ENCODE results near the gene PICALM. TPM values are rescaled to one million over a fixed set of nuclear protein-coding genes. Genes with fewer than 3 reads are reported as not detected.

The PICALM gene, protein sequence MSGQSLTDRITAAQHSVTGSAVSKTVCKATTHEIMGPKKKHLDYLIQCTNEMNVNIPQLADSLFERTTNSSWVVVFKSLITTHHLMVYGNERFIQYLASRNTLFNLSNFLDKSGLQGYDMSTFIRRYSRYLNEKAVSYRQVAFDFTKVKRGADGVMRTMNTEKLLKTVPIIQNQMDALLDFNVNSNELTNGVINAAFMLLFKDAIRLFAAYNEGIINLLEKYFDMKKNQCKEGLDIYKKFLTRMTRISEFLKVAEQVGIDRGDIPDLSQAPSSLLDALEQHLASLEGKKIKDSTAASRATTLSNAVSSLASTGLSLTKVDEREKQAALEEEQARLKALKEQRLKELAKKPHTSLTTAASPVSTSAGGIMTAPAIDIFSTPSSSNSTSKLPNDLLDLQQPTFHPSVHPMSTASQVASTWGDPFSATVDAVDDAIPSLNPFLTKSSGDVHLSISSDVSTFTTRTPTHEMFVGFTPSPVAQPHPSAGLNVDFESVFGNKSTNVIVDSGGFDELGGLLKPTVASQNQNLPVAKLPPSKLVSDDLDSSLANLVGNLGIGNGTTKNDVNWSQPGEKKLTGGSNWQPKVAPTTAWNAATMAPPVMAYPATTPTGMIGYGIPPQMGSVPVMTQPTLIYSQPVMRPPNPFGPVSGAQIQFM
- 54.7 and 57.2 TPM in 2 replicates for polyA plus RNA-seq

DNA sequence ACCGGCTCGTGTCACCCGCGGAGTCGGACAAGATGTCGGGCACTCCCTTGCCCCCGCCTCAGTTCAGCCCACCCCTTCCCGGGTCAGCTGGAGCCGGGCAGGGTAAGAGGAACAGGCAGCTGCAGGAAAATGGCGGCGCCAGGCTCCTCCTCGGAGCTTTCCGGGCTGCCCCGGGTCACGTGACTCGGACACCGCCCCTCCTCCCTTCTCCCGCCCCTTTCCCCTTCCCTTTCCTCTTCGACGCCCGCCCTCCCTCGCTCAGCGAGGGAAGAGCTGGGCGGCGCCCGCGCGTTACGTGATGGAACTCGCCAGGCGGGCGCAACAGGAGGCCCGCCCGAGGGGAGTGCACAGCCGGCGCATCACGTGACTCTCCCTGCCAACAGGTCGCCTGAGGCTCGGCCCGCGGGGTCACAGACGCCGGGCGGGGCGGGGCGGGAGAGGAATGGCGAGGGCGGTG, at the start of gene PICALM:
Gene PICALM (minus strand): TSS at position 134 of the 457 bp plus-strand sequence. CDS start 304 bp downstream, outside the sequence.

Other genes with a start within 250 kb of the PICALM start
- gene CCDC83, start 213.7 kb downstream of the PICALM start, polyA plus RNA-seq, result not detected in 2 replicates
- 33.9 and 36.0 TPM in 2 replicates for gene EED, start 175.7 kb upstream of the PICALM start, polyA plus RNA-seq
- 241 and 276 TPM in 2 replicates for gene HIKESHI, start 233.2 kb upstream of the PICALM start, polyA plus RNA-seq

All from Purkinje cell (primary cell).